Common myeloid progenitor, CD34-positive (primary cell): Measurements from ENCODE around the gene GIPR.
"Not testable (repeated sequence)": the region's sequence is repeated elsewhere in the genome, so short reads cannot be mapped to it uniquely, and the experiment has no call there.

Experiments
- CTCF ChIA-PET: fragments of 350-600 bp; sonication (Branson Sonifier 250); formaldehyde crosslinking; loops from one replicate; lab custom pipeline; 2021; ENCODE audit warnings: antibody characterized with exemption; lab: Charles Lee
- POLR2A ChIA-PET: fragments of 350-600 bp; sonication (Branson Sonifier 250); formaldehyde crosslinking; loops from one replicate; lab custom pipeline; 2021; ENCODE audit warnings: antibody characterized with exemption; lab: Charles Lee
- DNase-seq, 3 donors: peaks; one replicate each; pipeline versions ENCODE4 v3.0.0 to v3.0.0-alpha.2; 2013
- H3K27ac ChIP-seq, 2 experiments: 1 replicate in 1 of 2; 2 replicates in 1 of 2; pipeline ENCODE4 v1.7.0; 2013; ENCODE audit warnings: inconsistent platforms in 2 of 2, low read length in 2 of 2, mild to moderate bottlenecking in 2 of 2, low read depth in 1 of 2, moderate library complexity in 1 of 2; ENCODE audit not compliant: severe bottlenecking in 2 of 2, insufficient read depth in 1 of 2, poor library complexity in 1 of 2
- H3K27me3 ChIP-seq, 5 experiments: replicated peaks in 2 of 5; 1 replicate in 3 of 5; 2 replicates in 2 of 5; pipeline versions ENCODE4 v1.6.1 to v1.7.0; 2013; ENCODE audit warnings: low read length in 4 of 5, mild to moderate bottlenecking in 2 of 5, moderate library complexity in 2 of 5, inconsistent platforms in 1 of 5; ENCODE audit not compliant: insufficient read depth in 5 of 5, control insufficient read depth in 4 of 5
- H3K36me3 ChIP-seq, 4 experiments: 1 replicate in 2 of 4; 2 replicates in 2 of 4; pipeline versions ENCODE4 v1.6.1 to v1.7.0; 2013; ENCODE audit warnings: low read length in 3 of 4, control low read depth in 1 of 4, mild to moderate bottlenecking in 1 of 4; ENCODE audit not compliant: control insufficient read depth in 4 of 4, insufficient read depth in 4 of 4
- H3K4me1 ChIP-seq, 4 experiments: 1 replicate in 3 of 4; 2 replicates in 1 of 4; pipeline versions ENCODE4 v1.6.1 to v1.7.1; 2013; ENCODE audit warnings: low read length in 3 of 4, mild to moderate bottlenecking in 3 of 4, control low read depth in 1 of 4, inconsistent platforms in 1 of 4, moderate library complexity in 1 of 4; ENCODE audit not compliant: control insufficient read depth in 4 of 4, insufficient read depth in 4 of 4; ENCODE audit errors: control extremely low read depth in 1 of 4
- H3K4me3 ChIP-seq, 7 experiments: 1 replicate in 4 of 7; 2 replicates in 3 of 7; pipeline versions ENCODE4 v1.5.1 to v1.7.0; 2013; ENCODE audit warnings: mild to moderate bottlenecking in 7 of 7, low read length in 6 of 7, moderate library complexity in 6 of 7, inconsistent platforms in 2 of 7, low read depth in 2 of 7, control low read depth in 1 of 7; ENCODE audit not compliant: insufficient read depth in 4 of 7, control insufficient read depth in 1 of 7; ENCODE audit errors: extremely low read depth in 1 of 7
- H3K9me3 ChIP-seq, 5 experiments: 1 replicate in 4 of 5; 2 replicates in 1 of 5; pipeline versions ENCODE4 v1.6.1 to v1.7.1; 2013; ENCODE audit warnings: low read length in 4 of 5, mild to moderate bottlenecking in 2 of 5, inconsistent platforms in 1 of 5, low read depth in 1 of 5, moderate library complexity in 1 of 5; ENCODE audit not compliant: control insufficient read depth in 4 of 5, insufficient read depth in 2 of 5; ENCODE audit errors: control extremely low read depth in 1 of 5
- WGBS: methylation state at CpG from one replicate; pipeline ENCODE4 v1.1.5; 2013; ENCODE audit not compliant: insufficient coverage; 5-methylcytosine and 5-hydroxymethylcytosine counted together

Gene GIPR

DNA sequence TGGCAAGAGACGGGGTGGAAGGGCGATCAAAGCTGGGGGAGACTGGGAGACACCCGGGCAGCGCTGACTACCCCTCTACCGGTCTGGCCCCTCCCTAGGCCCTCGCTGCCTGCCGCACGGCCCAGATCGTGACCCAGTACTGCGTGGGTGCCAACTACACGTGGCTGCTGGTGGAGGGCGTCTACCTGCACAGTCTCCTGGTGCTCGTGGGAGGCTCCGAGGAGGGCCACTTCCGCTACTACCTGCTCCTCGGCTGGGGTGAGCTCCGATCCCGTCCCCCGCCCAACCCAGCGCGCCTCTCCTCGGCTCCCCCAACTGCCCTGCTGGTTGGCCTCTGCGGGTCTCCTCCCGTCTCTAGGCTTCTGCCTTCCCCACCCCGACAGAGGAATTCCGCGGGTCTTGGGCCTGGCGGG, 8.8 kb downstream of the GIPR start:
- POLR2A ChIA-PET, result interaction anchor here (1.0 to 1.2 kb wide), 2 partner anchors 16 to 209 kb away, joined by 5 to 7 read pairs; partner anchors contain the start of genes FOSB, QPCTL and SNRPD2
- Histone ChIP-seq H3K9me3 (no peaks in the 10 kb centered on the region), H3K4me1 (peaks cover 0 to 23% (median 22%) of the 10 kb centered on the region in 4 experiments), H3K27me3 (peaks cover 0 to 47% (median 20%) of the 10 kb centered on the region in 5 experiments), H3K36me3 (no peaks in the 10 kb centered on the region), H3K27ac (no peak overlapping the region), H3K4me3 (peak overlapping the region in 4 of 7 experiments; percentile 40 to 57 (median 46))
- DNase-seq, result no peak
- 4% methylated on average over 17 of the region's 28 CpGs for WGBS
- CTCF ChIA-PET, result interaction anchor here (2.9 kb wide), 1 partner anchor 14 kb away, joined by 15 read pairs; the partner anchor contains the start of genes QPCTL and SNRPD2

DNA sequence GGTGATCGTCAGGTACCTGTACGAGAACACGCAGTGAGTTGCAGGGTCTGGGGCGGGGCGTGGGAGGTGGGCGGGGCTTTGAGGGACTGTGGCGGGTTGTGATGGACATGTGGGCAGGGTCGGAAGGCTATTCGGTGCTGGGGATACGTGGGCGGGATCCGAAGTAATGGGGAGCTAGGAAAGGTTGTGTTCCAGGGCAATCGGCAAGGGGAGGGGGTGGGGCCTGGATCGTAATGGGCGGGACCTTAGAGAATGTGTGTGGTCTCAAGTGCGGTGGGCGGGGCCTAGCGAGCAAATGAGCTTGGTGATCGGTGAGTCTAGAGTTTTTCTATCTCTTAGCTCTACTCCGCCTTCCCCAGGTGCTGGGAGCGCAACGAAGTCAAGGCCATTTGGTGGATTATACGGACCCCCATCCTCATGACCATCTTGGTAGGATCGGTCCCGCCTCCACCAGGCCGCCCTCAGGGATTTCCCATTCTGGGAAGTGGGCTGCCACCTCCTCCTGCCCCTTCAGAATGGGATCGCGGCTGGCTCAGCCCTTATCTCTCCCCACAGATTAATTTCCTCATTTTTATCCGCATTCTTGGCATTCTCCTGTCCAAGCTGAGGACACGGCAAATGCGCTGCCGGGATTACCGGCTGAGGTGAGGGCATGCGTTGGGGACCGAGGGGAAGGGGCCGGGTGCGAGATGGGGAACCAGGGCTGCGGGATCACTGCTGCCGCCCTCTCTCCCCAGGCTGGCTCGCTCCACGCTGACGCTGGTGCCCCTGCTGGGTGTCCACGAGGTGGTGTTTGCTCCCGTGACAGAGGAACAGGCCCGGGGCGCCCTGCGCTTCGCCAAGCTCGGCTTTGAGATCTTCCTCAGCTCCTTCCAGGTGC, 9.6 kb downstream of the GIPR start:
- CTCF ChIA-PET, result interaction anchor here (0.9 to 2.9 kb wide), 5 partner anchors 9 to 153 kb away, joined by 4 to 15 read pairs (median 6); partner anchors contain the start of genes QPCTL and SNRPD2
- peaks cover 0 to 41% (median 20%) of the 10 kb centered on the region in 5 experiments for H3K27me3 ChIP-seq

DNA sequence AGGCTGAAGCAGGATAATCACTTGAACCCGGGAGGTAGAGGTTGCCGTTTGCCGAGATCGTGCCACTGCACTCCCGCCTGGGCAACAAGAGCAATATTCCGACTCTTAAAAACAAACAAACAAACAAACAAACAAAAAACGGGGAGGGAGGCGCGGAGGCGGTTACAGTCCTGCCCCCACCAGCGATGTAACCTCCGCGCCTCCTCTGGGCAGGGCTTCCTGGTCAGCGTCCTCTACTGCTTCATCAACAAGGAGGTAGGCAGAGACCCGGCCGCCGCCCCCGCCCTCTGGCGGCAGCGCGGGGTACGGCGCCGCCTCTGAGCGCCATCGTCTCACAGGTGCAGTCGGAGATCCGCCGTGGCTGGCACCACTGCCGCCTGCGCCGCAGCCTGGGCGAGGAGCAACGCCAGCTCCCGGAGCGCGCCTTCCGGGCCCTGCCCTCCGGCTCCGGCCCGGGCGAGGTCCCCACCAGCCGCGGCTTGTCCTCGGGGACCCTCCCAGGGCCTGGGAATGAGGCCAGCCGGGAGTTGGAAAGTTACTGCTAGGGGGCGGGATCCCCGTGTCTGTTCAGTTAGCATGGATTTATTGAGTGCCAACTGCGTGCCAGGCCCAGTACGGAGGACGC, 13.5 kb downstream of the GIPR start:
- no peaks in the 10 kb centered on the region for H3K9me3 ChIP-seq
- DNase-seq, result peak; percentile 79 to 86 (median 84)
- peak overlapping the region in 6 of 7 experiments; percentile 35 to 76 (median 53) for H3K4me3 ChIP-seq
- peaks cover 0 to 29% (median 16%) of the 10 kb centered on the region in 5 experiments for H3K27me3 ChIP-seq
- H3K36me3 ChIP-seq, result peaks cover 0 to 27% (median 18%) of the 10 kb centered on the region in 4 experiments
- POLR2A ChIA-PET, result interaction anchor here (0.6 to 1.1 kb wide), 3 partner anchors 11 to 1054 kb away, joined by 3 to 4 read pairs (median 3); partner anchors contain the start of genes QPCTL and SNRPD2
- peaks cover 0 to 23% (median 21%) of the 10 kb centered on the region in 4 experiments for H3K4me1 ChIP-seq
- 3% methylated on average over 39 of the region's 51 CpGs for WGBS
- CTCF ChIA-PET, result interaction anchor here (0.6 to 4.1 kb wide), 7 partner anchors 10 to 146 kb away, joined by 3 to 46 read pairs (median 4); partner anchors contain the start of genes QPCTL and SNRPD2
- no peak overlapping the region for H3K27ac ChIP-seq

More for the DNA sequence above, 9.6 kb downstream of the GIPR start:
- H3K4me1 ChIP-seq, result peaks cover 0 to 26% (median 23%) of the 10 kb centered on the region in 4 experiments
- H3K36me3 ChIP-seq, result no peaks in the 10 kb centered on the region
- POLR2A ChIA-PET, result interaction anchor here (0.5 to 1.2 kb wide), 3 partner anchors 15 to 210 kb away, joined by 3 to 7 read pairs (median 5); partner anchors contain the start of genes FOSB, QPCTL and SNRPD2
- no peak overlapping the region for H3K27ac ChIP-seq
- H3K4me3 ChIP-seq, result peak overlapping the region in 5 of 7 experiments; percentile 5 to 63 (median 40)
- 1% methylated on average over 42 of the region's 49 CpGs for WGBS
- H3K9me3 ChIP-seq, result no peaks in the 10 kb centered on the region
- DNase-seq, result peak; percentile 89 to 95 (median 94)

DNA sequence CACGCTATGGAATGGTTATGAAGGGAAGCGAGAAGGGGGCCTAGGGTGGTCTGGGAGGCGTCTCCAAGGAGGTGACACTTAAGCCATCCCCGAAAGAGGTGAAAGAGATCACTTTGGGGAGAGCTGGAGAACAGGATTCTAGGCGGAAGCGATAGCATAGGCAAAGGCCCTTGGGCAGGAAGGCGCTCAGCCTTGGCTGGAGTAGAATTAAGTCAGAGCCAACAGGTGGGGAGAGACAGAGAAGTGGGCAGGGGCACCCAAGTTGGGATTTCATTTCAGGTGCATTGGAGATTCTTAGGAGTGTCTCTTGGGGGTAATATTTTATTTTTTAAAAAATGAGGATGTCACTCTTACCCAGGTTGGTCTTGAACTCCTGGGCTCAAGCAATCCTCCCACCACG, 14.1 kb downstream of the GIPR start:
- Histone ChIP-seq H3K9me3 (no peaks in the 10 kb centered on the region), H3K4me3 (peak overlapping the region in 3 of 7 experiments; percentile 58 to 76 (median 67)), H3K27ac (no peak overlapping the region), H3K36me3 (peaks cover under 1 to 31% (median 20%) of the 10 kb centered on the region in 4 experiments), H3K27me3 (peaks cover 0 to 24% (median 12%) of the 10 kb centered on the region in 5 experiments), H3K4me1 (peaks cover 0 to 18% (median 16%) of the 10 kb centered on the region in 4 experiments)
- no peak for DNase-seq
- POLR2A ChIA-PET, result interaction anchor here (1.0 kb wide), 1 partner anchor 13 kb away, joined by 3 read pairs; no protein-coding TSS in a partner anchor
- CTCF ChIA-PET, result interaction anchor here (0.6 to 4.1 kb wide), 6 partner anchors 9 to 146 kb away, joined by 3 to 46 read pairs (median 3); partner anchors contain the start of genes QPCTL and SNRPD2
- 93% methylated on average over 7 of the region's 8 CpGs for WGBS

DNA sequence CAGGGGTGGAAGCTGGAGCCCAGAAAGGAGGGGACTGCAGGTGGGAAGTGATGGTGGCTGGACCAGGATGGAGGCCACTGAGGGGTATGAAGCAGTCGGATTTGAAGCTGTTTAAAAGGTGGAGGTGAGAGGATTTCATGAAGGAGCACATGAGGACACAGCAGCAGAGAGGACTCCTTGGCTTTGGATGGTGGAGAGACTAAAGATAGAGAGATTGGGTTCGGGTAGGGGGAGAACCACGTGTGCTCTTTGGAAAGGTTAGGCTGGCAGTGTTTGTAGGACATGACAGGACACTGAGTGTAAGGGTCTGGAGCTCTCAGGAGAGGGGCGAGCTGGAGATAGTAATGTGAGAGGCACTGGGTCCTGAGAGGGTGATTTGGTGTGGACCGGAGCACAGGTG, 14.9 kb downstream of the GIPR start:
- ChIA-PET CTCF (interaction anchor here (0.6 to 4.1 kb wide), 3 partner anchors 9 to 124 kb away, joined by 3 to 46 read pairs (median 3); partner anchors contain the start of genes QPCTL and SNRPD2), POLR2A (no interaction called here)
- Histone ChIP-seq H3K4me1 (peaks cover 0 to 13% (median 10%) of the 10 kb centered on the region in 4 experiments), H3K27ac (no peak overlapping the region), H3K27me3 (peaks cover 0 to 16% (median 6%) of the 10 kb centered on the region in 5 experiments), H3K4me3 (no peak overlapping the region), H3K9me3 (no peaks in the 10 kb centered on the region), H3K36me3 (peaks cover 4 to 39% (median 24%) of the 10 kb centered on the region in 4 experiments)
- DNase-seq, result no peak
- WGBS, result 93% methylated on average over 5 of the region's 5 CpGs

DNA sequence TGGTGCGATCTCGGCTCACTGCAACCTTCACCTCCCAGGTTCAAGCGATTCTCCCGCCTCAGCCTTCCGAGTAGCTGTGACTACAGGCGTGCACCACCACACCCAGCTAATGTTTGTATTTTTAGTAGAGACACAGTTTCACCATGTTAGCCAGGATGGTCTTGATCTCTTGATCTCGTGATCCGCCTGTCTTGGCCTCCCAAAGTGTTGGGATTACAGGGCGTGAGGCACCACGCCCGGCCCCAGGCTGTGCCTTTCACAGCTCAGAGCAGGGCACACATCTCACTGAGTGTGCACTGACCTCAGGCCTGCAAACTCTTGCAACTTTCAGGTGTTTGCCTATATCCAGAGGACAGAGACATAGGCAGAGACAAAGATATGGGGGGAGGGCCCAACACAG, 17.0 kb downstream of the GIPR start:
- H3K4me3 ChIP-seq, H3K27me3 ChIP-seq, H3K27ac ChIP-seq, H3K4me1 ChIP-seq, DNase-seq, H3K9me3 ChIP-seq: not testable (repeated sequence)
- 84% methylated on average over 8 of the region's 11 CpGs for WGBS
- ChIA-PET CTCF (interaction anchor here (0.6 to 1.2 kb wide), 2 partner anchors 8 to 481 kb away, joined by 3 read pairs; partner anchors contain the start of gene QPCTL), POLR2A (interaction anchor here (1.1 kb wide), 1 partner anchor 15 kb away, joined by 3 read pairs; no protein-coding TSS in a partner anchor)
- peaks cover 4 to 51% (median 30%) of the 10 kb centered on the region in 4 experiments for H3K36me3 ChIP-seq
